ENCODE measurements around the gene TRIM16. TPM values are rescaled to one million over a fixed set of nuclear protein-coding genes. Genes with fewer than 3 reads are reported as not detected.

The TRIM16 gene
- total and polyA plus RNA-seq, 2 of the 13 experiments (the other 11 are each of a cell fraction or from before 2014, with no cell fraction given): 12.3 to 23.4 TPM

DNA sequence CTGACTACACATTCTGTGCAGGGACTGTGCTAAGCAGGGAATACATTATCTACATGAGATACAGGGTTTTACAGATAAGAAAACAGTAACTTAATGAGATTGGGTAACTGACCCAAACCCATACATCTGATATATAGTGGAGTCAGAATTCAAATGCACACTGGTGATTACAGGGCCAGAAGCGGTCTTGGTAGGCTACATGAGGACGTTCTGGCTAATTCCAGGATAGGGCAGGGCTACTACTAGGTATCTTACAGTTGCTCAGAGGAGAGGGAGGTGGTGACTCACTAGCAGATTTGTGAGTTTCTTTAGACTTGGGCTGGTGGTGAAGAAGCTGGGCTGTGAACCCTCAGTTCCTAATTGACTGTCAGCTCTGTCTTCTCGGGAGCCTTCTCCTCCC lies 21.4 kb downstream of the TRIM16 start (continued):
- TF ChIP-seq SOX13 (IDR thresholded peaks at IDR 0.05) (no peak), SOX13 (CRISPR knock-in tag; conservative IDR thresholded peaks at IDR 0.05 in 1 of 2, IDR thresholded peaks at IDR 0.05 in 1 of 2) (no peak), KLF11 (CRISPR knock-in tag; IDR thresholded peaks at IDR 0.05) (no peak)

DNA sequence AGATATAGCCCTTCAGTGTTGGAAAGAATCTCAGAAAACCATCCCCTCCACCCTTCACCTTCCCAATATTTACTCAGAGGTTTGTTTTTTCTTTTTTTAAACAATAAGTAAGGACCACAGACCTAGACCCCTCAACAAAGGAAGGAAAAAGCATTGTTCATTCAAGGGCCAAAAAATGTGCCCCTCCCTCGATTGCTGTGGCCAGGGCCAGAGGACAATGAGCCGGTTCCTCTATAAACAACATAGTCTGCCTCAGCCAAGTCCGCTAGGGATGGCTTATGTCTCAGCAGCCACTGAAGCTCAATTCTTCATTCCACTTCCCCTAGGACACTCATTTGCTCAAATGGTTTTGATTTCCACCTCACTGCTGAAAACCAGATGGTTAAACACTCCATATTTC lies 24.0 kb downstream of the TRIM16 start:
- no peaks in the 10 kb centered on the region for H3K9me3 ChIP-seq (ENCODE audit: low read length)
- DNase-seq (ENCODE audit: low spot score): no peak
- no peaks in the 10 kb centered on the region for H4K20me1 ChIP-seq (ENCODE audit: insufficient read depth, low read length)
- BruUV-seq (replicated peaks): no TSS peak
- H3K4me1 ChIP-seq (ENCODE audit: insufficient read depth, low read length): no peaks in the 10 kb centered on the region
- TF ChIP-seq ZNF768 (CRISPR knock-in tag; IDR thresholded peaks at IDR 0.05) (no peak), SSRP1 (CRISPR knock-in tag; IDR thresholded peaks at IDR 0.05) (no peak), ZNF841 (CRISPR knock-in tag; IDR thresholded peaks at IDR 0.05; ENCODE audit: borderline replicate concordance) (no peak), ZNF331 (CRISPR knock-in tag; IDR thresholded peaks at IDR 0.05) (no peak)
- TF ChIP-seq, protein P1, sequence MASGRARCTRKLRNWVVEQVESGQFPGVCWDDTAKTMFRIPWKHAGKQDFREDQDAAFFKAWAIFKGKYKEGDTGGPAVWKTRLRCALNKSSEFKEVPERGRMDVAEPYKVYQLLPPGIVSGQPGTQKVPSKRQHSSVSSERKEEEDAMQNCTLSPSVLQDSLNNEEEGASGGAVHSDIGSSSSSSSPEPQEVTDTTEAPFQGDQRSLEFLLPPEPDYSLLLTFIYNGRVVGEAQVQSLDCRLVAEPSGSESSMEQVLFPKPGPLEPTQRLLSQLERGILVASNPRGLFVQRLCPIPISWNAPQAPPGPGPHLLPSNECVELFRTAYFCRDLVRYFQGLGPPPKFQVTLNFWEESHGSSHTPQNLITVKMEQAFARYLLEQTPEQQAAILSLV (CRISPR knock-in tag; IDR thresholded peaks at IDR 0.05; ENCODE audit: borderline replicate concordance): no peak
- intact Hi-C loops (cut with micrococcal nuclease; ENCODE audit: unreplicated experiment) (no loop called here), in situ Hi-C loops (cut with HindIII; ENCODE audit: extremely low pct_ligation_motif_present, low pct_unique_long_range_greater_than_20kb) (no loop called here)
- H3K4me2 ChIP-seq (ENCODE audit: low read depth, low read length): no peak overlapping the region
- no peak overlapping the region for H3K4me3 ChIP-seq (replicated peaks in 1 of 3; ENCODE audit: insufficient read depth in 1 of 3, low read depth in 2 of 3, low read length in 3 of 3)
- no peaks in the 10 kb centered on the region for H3K79me2 ChIP-seq (ENCODE audit: insufficient read depth, low read length)
- no peak overlapping the region for H3K9ac ChIP-seq (ENCODE audit: insufficient read depth, low read depth, low read length)
- ChIA-PET CTCF (ENCODE audit: low intra/inter-chr PET ratio, low total read pairs) (no interaction called here), POLR2A (interaction anchor here (0.6 kb wide), 1 partner anchor 12 kb away, joined by 5 read pairs; no protein-coding TSS in a partner anchor)
- no peak for FAIRE-seq
- peaks cover 6 to 22% of the 10 kb centered on the region in 2 experiments; a peak in 4 of 5 replicates for H3K36me3 ChIP-seq (replicated peaks in 1 of 2; ENCODE audit: control insufficient read depth in 1 of 2, insufficient read depth in 2 of 2, low read length in 2 of 2)
- no peak overlapping the region for H3K27ac ChIP-seq (ENCODE audit: extremely low read length, insufficient read depth, low read length)
- H3K27me3 ChIP-seq (ENCODE audit: control insufficient read depth in 1 of 2, insufficient read depth in 2 of 2, low read length in 2 of 2): no peaks in the 10 kb centered on the region
- no peak for ATAC-seq
- H2AFZ ChIP-seq (ENCODE audit: low read length): no peak overlapping the region
- WGBS (ENCODE audit: low lambda C conversion rate): 97% methylated on average over 3 of the region's 3 CpGs
